Measurements from ENCODE around the gene ATP5F1C. TPM values are rescaled to one million over a fixed set of nuclear protein-coding genes. Genes with fewer than 3 reads are reported as not detected.

Gene ATP5F1C
- total RNA-seq, 2 donors from 2014 or later, result 444 to 610 TPM

GRCh38 chr10:7826971-7827370, 39.0 kb downstream of the ATP5F1C start:
- TF ChIP-seq CTCF (IDR thresholded peaks at IDR 0.05), result no peak
- Histone ChIP-seq H3K27ac (no peak overlapping the region), H3K9me3 (no peaks in the 10 kb centered on the region), H3K9ac (ENCODE audit: low read depth in 2 of 2, low read length in 2 of 2) (no peak overlapping the region), H3K4me3 (no peak overlapping the region), H3K4me1 (no peaks in the 10 kb centered on the region), H3K27me3 (no peaks in the 10 kb centered on the region), H3K36me3 (no peaks in the 10 kb centered on the region)
- no peak for DNase-seq
- intact Hi-C loops (cut with DNase I), result no loop called here

GRCh38 chr10:7829289-7829834, 41.4 kb downstream of the ATP5F1C start:
- H3K4me1 ChIP-seq, result no peaks in the 10 kb centered on the region
- H3K9me3 ChIP-seq, result no peaks in the 10 kb centered on the region
- no peak overlapping the region for H3K4me3 ChIP-seq
- DNase-seq, result no peak
- H3K27ac ChIP-seq, result no peak overlapping the region
- no peak overlapping the region for H3K9ac ChIP-seq (ENCODE audit: low read depth in 2 of 2, low read length in 2 of 2)
- H3K27me3 ChIP-seq, result no peaks in the 10 kb centered on the region
- intact Hi-C loops (cut with DNase I), result no loop called here
- TF ChIP-seq CTCF (IDR thresholded peaks at IDR 0.05), result no peak
- H3K36me3 ChIP-seq, result no peaks in the 10 kb centered on the region

DNA sequence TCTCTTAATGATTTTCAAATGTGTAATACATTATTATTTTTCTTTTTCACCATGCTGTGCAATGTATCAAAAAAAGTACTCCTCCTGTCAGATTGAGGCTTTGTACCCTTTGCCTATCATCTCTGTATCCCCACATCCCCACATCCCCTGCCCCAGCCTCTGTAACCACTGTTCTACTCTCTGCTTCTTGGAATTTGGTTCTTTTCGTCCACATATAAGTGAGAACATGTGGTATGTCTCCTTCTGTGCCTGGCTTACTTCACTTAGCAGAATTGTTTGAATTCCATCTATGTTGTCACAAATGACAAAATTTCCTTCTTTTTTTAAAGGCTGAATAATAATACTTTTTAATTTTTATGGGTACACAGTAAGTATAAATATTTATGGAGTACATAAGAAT, 44.1 kb downstream of the ATP5F1C start:
- Histone ChIP-seq H3K4me1 (no peaks in the 10 kb centered on the region), H3K27me3 (no peaks in the 10 kb centered on the region), H3K9me3 (no peaks in the 10 kb centered on the region), H3K4me3 (no peak overlapping the region), H3K9ac (ENCODE audit: low read depth in 2 of 2, low read length in 2 of 2) (no peak overlapping the region), H3K27ac (no peak overlapping the region), H3K36me3 (no peaks in the 10 kb centered on the region)
- DNase-seq, result no peak
- intact Hi-C loops (cut with DNase I), result no loop called here
- TF ChIP-seq CTCF (IDR thresholded peaks at IDR 0.05), result no peak

- TF ChIP-seq CTCF (IDR thresholded peaks at IDR 0.05), result no peak
- Histone ChIP-seq H3K4me3 (no peak overlapping the region), H3K4me1 (no peaks in the 10 kb centered on the region), H3K27me3 (no peaks in the 10 kb centered on the region), H3K27ac (no peak overlapping the region), H3K9ac (ENCODE audit: low read depth in 2 of 2, low read length in 2 of 2) (no peak overlapping the region), H3K9me3 (no peaks in the 10 kb centered on the region), H3K36me3 (no peaks in the 10 kb centered on the region)
- intact Hi-C loops (cut with DNase I), result no loop called here
- no peak for DNase-seq
These were observed 45.2 kb downstream of the ATP5F1C start for GRCh38 chr10:7833210-7833609.

DNA sequence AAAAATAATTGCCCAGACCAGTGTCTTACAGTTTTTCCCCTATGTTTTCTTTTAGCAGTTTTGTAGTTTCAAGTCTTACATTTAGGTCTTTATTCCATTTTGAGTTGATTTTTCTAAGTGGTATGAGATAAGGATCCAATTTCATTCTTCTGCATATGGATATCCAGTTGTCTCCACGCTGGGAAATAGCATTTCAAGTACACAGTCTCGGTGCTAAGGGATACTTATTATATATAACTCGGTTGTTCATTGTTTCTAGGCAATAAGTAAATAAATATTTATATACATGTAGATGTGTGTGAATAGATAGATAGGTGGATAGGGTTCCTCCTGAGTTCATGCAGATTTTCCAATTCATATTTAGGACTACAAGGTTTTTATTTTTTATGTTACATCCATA, 46.3 kb downstream of the ATP5F1C start:
- Histone ChIP-seq H3K4me1 (no peaks in the 10 kb centered on the region), H3K36me3 (no peaks in the 10 kb centered on the region), H3K9me3 (no peaks in the 10 kb centered on the region), H3K4me3 (no peak overlapping the region), H3K27ac (no peak overlapping the region), H3K27me3 (no peaks in the 10 kb centered on the region), H3K9ac (ENCODE audit: low read depth in 2 of 2, low read length in 2 of 2) (no peak overlapping the region)
- no peak for DNase-seq
- no peak for TF ChIP-seq CTCF (IDR thresholded peaks at IDR 0.05)
- intact Hi-C loops (cut with DNase I), result no loop called here

All from colonic mucosa (tissue), 4 donors.